GM10266 (cell line): ENCODE data around the gene IL1R2.

Experiments used
- DNase-seq: peaks from one replicate; pipeline ENCODE4 v3.0.0; 2012; ENCODE audit errors: extremely low spot score
- CTCF ChIP-seq: IDR thresholded peaks from 2 replicates; pipeline ENCODE4 v1.5.1; 2012; ENCODE audit warnings: mild to moderate bottlenecking, low read depth; ENCODE audit not compliant: control insufficient read depth, insufficient read depth; ENCODE audit errors: missing control alignments

The IL1R2 gene

GRCh38 chr2:101983928-101984327 lies 7.8 kb upstream of the IL1R2 start:
- no peak for DNase-seq
- TF ChIP-seq CTCF: peak; percentile 10

GRCh38 chr2:101984656-101985055 lies 7.1 kb upstream of the IL1R2 start:
- no peak for DNase-seq

GRCh38 chr2:101985101-101985792 lies 6.5 kb upstream of the IL1R2 start:
- TF ChIP-seq CTCF: no peak

More at GRCh38 chr2:101984656-101985055, 7.1 kb upstream of the IL1R2 start:
- TF ChIP-seq CTCF: no peak

GRCh38 chr2:101985793-101986164 lies 6.0 kb upstream of the IL1R2 start:
- DNase-seq: no peak
- no peak for TF ChIP-seq CTCF

More at GRCh38 chr2:101985101-101985792, 6.5 kb upstream of the IL1R2 start:
- DNase-seq: no peak

GRCh38 chr2:101986376-101986775 lies 5.4 kb upstream of the IL1R2 start:
- no peak for DNase-seq
- TF ChIP-seq CTCF: no peak

- TF ChIP-seq CTCF: no peak
Measured at GRCh38 chr2:101986804-101987740, 4.7 kb upstream of the IL1R2 start.

GRCh38 chr2:101987832-101988231 lies 3.9 kb upstream of the IL1R2 start:
- DNase-seq: no peak
- no peak for TF ChIP-seq CTCF

More at GRCh38 chr2:101986804-101987740, 4.7 kb upstream of the IL1R2 start:
- no peak for DNase-seq
